Sigmoid colon (tissue), 4 donors: ENCODE data around the gene PPME1.

Experiments used
- CTCF ChIP-seq, 4 experiments: fragments of 450-650 bp in 3 of 4; fragments of 200-600 bp in 1 of 4; IDR thresholded peaks; one replicate each; pipeline ENCODE4 v1.5.1; 2016 to 2019; ENCODE audit warnings: antibody characterized with exemption in 4 of 4, mild to moderate bottlenecking in 3 of 4, moderate library complexity in 2 of 4
- EP300 ChIP-seq, 4 donors: sonication (generic); formaldehyde crosslinking; IDR thresholded peaks; one replicate each; pipeline ENCODE4 v1.6.1; 2017; ENCODE audit warnings: antibody characterized with exemption in 4 of 4
- POLR2A ChIP-seq, 2 donors: fragments of 450-650 bp; IDR thresholded peaks; one replicate each; pipeline ENCODE4 v1.6.1; 2016; ENCODE audit warnings: antibody characterized with exemption in 2 of 2, mild to moderate bottlenecking in 2 of 2, moderate library complexity in 2 of 2

- TF ChIP-seq CTCF (IDR thresholded peaks at IDR 0.05), result no peak
- no peak for TF ChIP-seq POLR2A (IDR thresholded peaks at IDR 0.05)
- TF ChIP-seq EP300 (IDR thresholded peaks at IDR 0.05), result no peak
Measured at GRCh38 chr11:74147199-74147929, 23.7 kb upstream of the PPME1 start.
